H1 (cell line): ENCODE measurements around the gene WDCP. TPM values are rescaled to one million over a fixed set of nuclear protein-coding genes. Genes with fewer than 3 reads are reported as not detected.

Experiments used
- CTCF ChIA-PET: fragments of 300-600 bp; sonication (Branson Sonifier 250); formaldehyde crosslinking; loops from one replicate; lab custom pipeline; 2021; ENCODE audit not compliant: partially characterized antibody; lab: Charles Lee
- POLR2A ChIA-PET: fragments of 300-600 bp; sonication (Branson Sonifier 250); formaldehyde crosslinking; loops from one replicate; lab custom pipeline; 2021; ENCODE audit warnings: inconsistent platforms; ENCODE audit not compliant: partially characterized antibody; lab: Charles Lee
- DNase-seq, 2 experiments: peaks; one replicate each; pipeline versions ENCODE4 v3.0.0 to v3.0.0-alpha.2; 2010 to 2022; ENCODE audit warnings: low spot score in 2 of 2, low read depth in 1 of 2, mixed read lengths in 1 of 2
- FAIRE-seq: peaks from 2 replicates; lab custom pipeline; 2011; peaks lifted over from hg19 to GRCh38; lab: Jason Lieb, UNC
- H2AFZ ChIP-seq: 2 replicates; pipeline ENCODE4 v1.8.1; 2012; ENCODE audit warnings: low read length, inconsistent platforms
- H2AK5ac ChIP-seq: 2 replicates; pipeline ENCODE4 v1.6.1; 2013; ENCODE audit warnings: low read depth, low read length
- H2BK120ac ChIP-seq: replicated peaks from 2 replicates; pipeline ENCODE3; 2013; ENCODE audit warnings: low read depth, low read length, inconsistent platforms
- H2BK12ac ChIP-seq: 2 replicates; pipeline ENCODE4 v1.6.1; 2013; ENCODE audit warnings: low read depth, low read length
- H2BK15ac ChIP-seq: 2 replicates; pipeline ENCODE4 v1.6.1; 2013; ENCODE audit warnings: low read length
- H2BK20ac ChIP-seq: 2 replicates; pipeline ENCODE4 v1.6.1; 2013; ENCODE audit warnings: low read length
- H2BK5ac ChIP-seq: 2 replicates; pipeline ENCODE4 v1.6.1; 2013; ENCODE audit warnings: low read depth, low read length
- H3K14ac ChIP-seq: 2 replicates; pipeline ENCODE4 v1.6.1; 2013; ENCODE audit warnings: inconsistent platforms; ENCODE audit not compliant: insufficient read length
- H3K18ac ChIP-seq: 2 replicates; pipeline ENCODE4 v1.6.1; 2013; ENCODE audit warnings: low read length; ENCODE audit errors: extremely low read depth
- H3K23ac ChIP-seq: 2 replicates; pipeline ENCODE4 v1.6.1; 2013; ENCODE audit warnings: inconsistent platforms; ENCODE audit not compliant: insufficient read length
- H3K23me2 ChIP-seq: 2 replicates; pipeline ENCODE4 v1.6.1; 2013; ENCODE audit warnings: low read depth, low read length
- H3K27ac ChIP-seq: 2 replicates; pipeline ENCODE4 v1.6.1; 2011; ENCODE audit warnings: low read depth, low read length, inconsistent platforms
- H3K27me3 ChIP-seq, 4 experiments: replicated peaks in 1 of 4; 1 replicate in 1 of 4; 2 replicates in 3 of 4; pipeline versions ENCODE4 v1.6.1 to v1.8.1; 2011 to 2013; ENCODE audit warnings: low read length in 3 of 4, mild to moderate bottlenecking in 3 of 4, inconsistent platforms in 2 of 4, mixed read lengths in 2 of 4, moderate library complexity in 1 of 4; ENCODE audit not compliant: control insufficient read depth in 3 of 4, insufficient read depth in 3 of 4; ENCODE audit errors: extremely low read depth in 1 of 4
- H3K36me3 ChIP-seq, 4 experiments: 2 replicates each; pipeline versions ENCODE4 v1.6.1 to v1.8.1; 2011 to 2013; ENCODE audit warnings: mild to moderate bottlenecking in 4 of 4, low read length in 3 of 4, moderate library complexity in 2 of 4, control low read depth in 1 of 4, inconsistent platforms in 1 of 4; ENCODE audit not compliant: insufficient read depth in 4 of 4, control insufficient read depth in 2 of 4
- H3K4ac ChIP-seq: replicated peaks from 2 replicates; pipeline ENCODE3; 2013; ENCODE audit warnings: low read length, low read depth, mixed read lengths, inconsistent platforms; ENCODE audit not compliant: insufficient read length
- H3K4me1 ChIP-seq, 4 experiments: replicated peaks in 1 of 4; 1 replicate in 1 of 4; 2 replicates in 3 of 4; pipeline versions ENCODE4 v1.6.1 to v1.8.1; 2011 to 2013; ENCODE audit warnings: low read length in 3 of 4, inconsistent platforms in 2 of 4, mixed read lengths in 1 of 4; ENCODE audit not compliant: insufficient read depth in 4 of 4, control insufficient read depth in 3 of 4
- H3K4me2 ChIP-seq, 2 experiments: 2 replicates each; pipeline versions ENCODE4 v1.6.1 to v1.8.1; 2011 to 2013; ENCODE audit warnings: low read depth in 2 of 2, low read length in 2 of 2, control low read depth in 1 of 2, inconsistent platforms in 1 of 2, mild to moderate bottlenecking in 1 of 2; ENCODE audit not compliant: insufficient read depth in 1 of 2
- H3K4me3 ChIP-seq, 4 experiments: fragments of 200-600, 300-600 bp in 1 of 4; sonication (generic), shearing (Covaris generic), sonication (Bioruptor Twin) in 1 of 4; 2 replicates each; pipeline versions ENCODE4 v1.5.1 to v1.8.1; 2011 to 2016; ENCODE audit warnings: low read length in 4 of 4, low read depth in 3 of 4, control low read depth in 2 of 4, inconsistent platforms in 2 of 4, mild to moderate bottlenecking in 2 of 4, mixed read lengths in 1 of 4, moderate library complexity in 1 of 4; ENCODE audit not compliant: insufficient read depth in 2 of 4; ENCODE audit errors: extremely low read depth in 1 of 4
- H3K56ac ChIP-seq: replicated peaks from 2 replicates; pipeline ENCODE3; 2013; ENCODE audit warnings: low read depth, mild to moderate bottlenecking, mixed read lengths, low read length, inconsistent platforms; ENCODE audit not compliant: insufficient read length
- H3K79me1 ChIP-seq: 2 replicates; pipeline ENCODE4 v1.6.1; 2013; ENCODE audit warnings: low read depth, low read length, control low read depth
- H3K79me2 ChIP-seq, 2 experiments: 2 replicates each; pipeline versions ENCODE4 v1.6.1 to v1.8.1; 2012 to 2013; ENCODE audit warnings: low read length in 2 of 2, mild to moderate bottlenecking in 2 of 2, inconsistent platforms in 1 of 2; ENCODE audit not compliant: insufficient read depth in 2 of 2, control insufficient read depth in 1 of 2
- H3K9ac ChIP-seq, 4 experiments: replicated peaks in 1 of 4; 1 replicate in 1 of 4; 2 replicates in 3 of 4; pipeline versions ENCODE4 v1.6.1 to v1.8.1; 2011 to 2013; ENCODE audit warnings: low read depth in 3 of 4, low read length in 3 of 4, control low read depth in 2 of 4, mild to moderate bottlenecking in 2 of 4, moderate library complexity in 2 of 4, inconsistent platforms in 1 of 4; ENCODE audit errors: extremely low read depth in 1 of 4
- H3K9me3 ChIP-seq, 2 experiments: 2 replicates each; pipeline versions ENCODE4 v1.6.1 to v1.8.1; 2012 to 2013; ENCODE audit warnings: mild to moderate bottlenecking in 2 of 2, moderate library complexity in 2 of 2, control low read depth in 1 of 2, inconsistent platforms in 1 of 2, low read depth in 1 of 2, low read length in 1 of 2, mixed read lengths in 1 of 2; ENCODE audit not compliant: insufficient read depth in 2 of 2
- H4K20me1 ChIP-seq, 2 experiments: replicated peaks in 1 of 2; 2 replicates each; pipeline versions ENCODE3 to v1.8.1; 2011 to 2013; ENCODE audit warnings: inconsistent platforms in 2 of 2, low read length in 2 of 2, mild to moderate bottlenecking in 1 of 2; ENCODE audit not compliant: insufficient read depth in 2 of 2, control insufficient read depth in 1 of 2
- H4K5ac ChIP-seq: 2 replicates; pipeline ENCODE4 v1.6.1; 2013; ENCODE audit warnings: low read length, low read depth, mixed read lengths, inconsistent platforms; ENCODE audit not compliant: insufficient read length
- H4K8ac ChIP-seq: 2 replicates; pipeline ENCODE4 v1.8.0; 2013; ENCODE audit warnings: mild to moderate bottlenecking, moderate library complexity, low read length, inconsistent platforms; ENCODE audit not compliant: insufficient read depth; ENCODE audit errors: extremely low read depth
- H4K91ac ChIP-seq: replicated peaks from 2 replicates; pipeline ENCODE3; 2013; ENCODE audit warnings: low read length, mixed read lengths, inconsistent platforms; ENCODE audit not compliant: insufficient read length
- EP300 ChIP-seq, 2 experiments: IDR thresholded peaks; 1 replicate in 1 of 2; 2 replicates in 1 of 2; pipeline ENCODE4 v1.6.1; 2011 to 2012; ENCODE audit warnings: low read depth in 2 of 2, low read length in 2 of 2, mild to moderate bottlenecking in 2 of 2, borderline replicate concordance in 1 of 2, inconsistent platforms in 1 of 2, moderate library complexity in 1 of 2
- NANOG ChIP-seq: IDR thresholded peaks from 2 replicates; pipeline ENCODE4 v1.6.1; 2011; ENCODE audit warnings: low read length, low read depth, mild to moderate bottlenecking, inconsistent platforms; ENCODE audit not compliant: insufficient read depth, poor library complexity, severe bottlenecking
- SP4 ChIP-seq: IDR thresholded peaks from 2 replicates; pipeline ENCODE4 v1.6.1; 2012; ENCODE audit warnings: low read length, inconsistent platforms
- TEAD4 ChIP-seq: IDR thresholded peaks from 2 replicates; pipeline ENCODE4 v1.6.1; 2012; ENCODE audit warnings: low read depth, low read length, inconsistent platforms, mixed read lengths
- WGBS, 2 experiments: shearing (Covaris generic) in 1 of 2; methylation state at CpG; one replicate each; pipeline versions ENCODE4 v1.1.6 to v1.1.7; 2013 to 2015; ENCODE audit warnings: low lambda C conversion rate in 2 of 2, mixed read lengths in 2 of 2, inconsistent platforms in 1 of 2, low coverage in 1 of 2, missing lambda C conversion rate in 1 of 2; ENCODE audit not compliant: insufficient replicate concordance in 2 of 2, insufficient coverage in 1 of 2, insufficient read length in 1 of 2; ENCODE audit errors: extremely low coverage in 1 of 2, missing lambda C conversion rate in 1 of 2; 5-methylcytosine and 5-hydroxymethylcytosine counted together
- polyA plus RNA-seq, 7 experiments: library from polyadenylated mRNA; depleted of rRNA in 3 of 7; stranded (reverse) in 5 of 7; unstranded in 2 of 7; fragments of >200 nt in 5 of 7; fragments of 200-250 nt in 2 of 7; gene quantifications; 1 replicate in 5 of 7; 2 replicates in 1 of 7; 4 replicates in 1 of 7; pipeline versions ENCODE4 v1.2.1 to v1.2.3, GENCODE V29; 2011 to 2013; ENCODE audit warnings: missing spikeins in 2 of 7, mixed read lengths in 2 of 7
- total RNA-seq: library from RNA; stranded (reverse); fragmentation: NEBNext Ultra II Directional; extraction: Animal tissue kit (Norgen Biotek cat#: 25700); gene quantifications from 2 replicates; pipeline ENCODE4 v1.2.1, GENCODE V29; 2021

The WDCP gene
- total and polyA plus RNA-seq, 2 of the 8 experiments (the other 6 are each of a cell fraction or from before 2014, with no cell fraction given), result 19.2 to 40.1 TPM

DNA sequence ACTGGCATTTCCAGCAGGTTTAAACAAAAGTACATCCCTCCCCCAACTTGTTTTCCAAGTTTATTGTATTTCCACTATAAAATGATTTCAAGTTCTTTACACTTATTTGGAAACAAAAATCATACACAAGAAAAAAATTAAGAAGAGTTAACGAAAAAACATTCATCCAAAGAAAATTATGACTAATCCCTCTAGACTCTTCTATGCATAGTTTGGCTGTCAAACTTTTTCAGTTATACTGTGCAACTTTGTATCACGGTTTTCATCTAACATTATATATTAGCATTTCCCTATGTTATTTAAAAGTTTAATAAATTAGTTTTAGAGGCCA lies 627 bp downstream of the WDCP start:
- H3K23ac ChIP-seq, result no peak overlapping the region
- TF ChIP-seq SP4 (no peak), NANOG (no peak), TEAD4 (no peak), EP300 (IDR thresholded peaks at IDR 0.05; ENCODE audit: borderline replicate concordance in 1 of 2, low read depth in 2 of 2, low read length in 2 of 2) (no peak)
- H4K5ac ChIP-seq, result no peak overlapping the region
- H2BK15ac ChIP-seq, result no peak overlapping the region
- no peaks in the 10 kb centered on the region for H3K9me3 ChIP-seq
- no peak for DNase-seq
- H4K20me1 ChIP-seq, result no peaks in the 10 kb centered on the region
- H2BK120ac ChIP-seq, result no peak overlapping the region
- no peak for FAIRE-seq
- H4K8ac ChIP-seq, result no peak overlapping the region
- H2BK20ac ChIP-seq, result no peak overlapping the region
- H3K79me1 ChIP-seq, result peaks cover 2% of the 10 kb centered on the region; the same call in 1 of the 2 replicates
- peaks cover 0 to 40% of the 10 kb centered on the region in 2 experiments; a peak in 3 of 4 replicates for H3K79me2 ChIP-seq
- ChIA-PET POLR2A (interaction anchor here (1.0 to 3.1 kb wide), 13 partner anchors 9 to 121 kb away, joined by 3 to 22 read pairs (median 5); partner anchors contain the start of genes ATAD2B, MFSD2B and SF3B6), CTCF (interaction anchor here (1.5 to 4.8 kb wide), 2 partner anchors 14 to 38 kb away, joined by 3 to 23 read pairs; partner anchors contain the start of gene TP53I3)
- H2BK5ac ChIP-seq, result no peak overlapping the region
- no peak overlapping the region for H2AK5ac ChIP-seq
- H4K91ac ChIP-seq, result no peak overlapping the region
- H3K27ac ChIP-seq, result no peak overlapping the region
- peak overlapping the region; percentile 29 to 73 for H3K4me2 ChIP-seq
- 1% methylated on average over 2 of the region's 2 CpGs; no CpG with 5 or more reads in 1 of the 2 experiments for WGBS, 2 experiments
- H3K4me3 ChIP-seq, result peak overlapping the region; percentile 73 to 95 (median 84)
- no peak overlapping the region for H3K14ac ChIP-seq
- no peaks in the 10 kb centered on the region for H3K27me3 ChIP-seq
- H3K36me3 ChIP-seq, result no peaks in the 10 kb centered on the region
- H3K4ac ChIP-seq, result no peak overlapping the region
- no peak overlapping the region for H2BK12ac ChIP-seq
- no peak overlapping the region for H3K56ac ChIP-seq
- no peak overlapping the region for H3K18ac ChIP-seq
- peaks cover 5% of the 10 kb centered on the region; the same call in 1 of the 2 replicates for H3K23me2 ChIP-seq
- peak overlapping the region in 1 of 4 experiments; percentile 96; a peak in 2 of 7 replicates for H3K9ac ChIP-seq
- H3K4me1 ChIP-seq, result peaks cover 5 to 12% (median 6%) of the 10 kb centered on the region in 4 experiments; a peak in 5 of 7 replicates
- H2AFZ ChIP-seq, result no peak overlapping the region
